HEK293 (cell line): Measurements from ENCODE around the gene C8A.

Experiments used
- CTCF ChIA-PET: fragments of 350-600 bp; formaldehyde crosslinking; extraction: SDS; loops from one replicate; lab custom pipeline; 2021; ENCODE audit warnings: antibody characterized with exemption; lab: Yijun Ruan, JAX
- POLR2A ChIA-PET: fragments of 300-600 bp; formaldehyde crosslinking; extraction: SDS; loops from one replicate; lab custom pipeline; 2020; ENCODE audit warnings: antibody characterized with exemption, inconsistent platforms; lab: Yijun Ruan, JAX
- H3K27ac ChIP-seq: fragments of 200-500 bp; sonication (Bioruptor generic); 2 replicates; pipeline ENCODE4 v1.5.1; 2014; ENCODE audit warnings: low read depth, low read length, control low read depth, inconsistent platforms; ENCODE audit errors: extremely low read depth
- H3K36me3 ChIP-seq, 2 experiments: fragments of 200-500 bp in 1 of 2; sonication (Bioruptor generic) in 1 of 2; 1 replicate in 1 of 2; 2 replicates in 1 of 2; pipeline ENCODE4 v1.5.1; 2014 to 2017; ENCODE audit warnings: inconsistent platforms in 2 of 2, low read length in 2 of 2; ENCODE audit not compliant: control insufficient read depth in 2 of 2, insufficient read depth in 1 of 2
- H3K4me1 ChIP-seq: fragments of 200-500 bp; sonication (Bioruptor generic); 2 replicates; pipeline ENCODE4 v1.5.1; 2014; ENCODE audit warnings: mild to moderate bottlenecking, low read length, inconsistent platforms; ENCODE audit not compliant: control insufficient read depth, insufficient read depth
- H3K4me3 ChIP-seq: 2 replicates; pipeline ENCODE4 v1.5.1; 2011; ENCODE audit warnings: low read depth, mild to moderate bottlenecking, control low read depth, low read length, moderate library complexity
- H3K9me3 ChIP-seq: fragments of 200-500 bp; sonication (Bioruptor generic); 2 replicates; pipeline ENCODE4 v1.5.1; 2014; ENCODE audit warnings: low read depth, low read length, inconsistent platforms; ENCODE audit not compliant: control insufficient read depth, insufficient read depth
- GFI1B ChIP-seq: fragments of 450-650 bp; formaldehyde crosslinking; IDR thresholded peaks from 2 replicates; pipeline ENCODE4 v1.5.1; 2016; ENCODE audit warnings: missing biosample characterization, missing genetic modification characterization
- KLF1 ChIP-seq: fragments of 450-650 bp; formaldehyde crosslinking; IDR thresholded peaks from 2 replicates; pipeline ENCODE4 v1.5.1; 2016; ENCODE audit warnings: missing biosample characterization, missing genetic modification characterization
- KLF7 ChIP-seq: fragments of 450-650 bp; formaldehyde crosslinking; IDR thresholded peaks from 2 replicates; pipeline ENCODE4 v1.5.1; 2016; ENCODE audit warnings: missing biosample characterization, missing genetic modification characterization, borderline replicate concordance
- REPIN1 ChIP-seq: fragments of 450-650 bp; formaldehyde crosslinking; IDR thresholded peaks from 2 replicates; pipeline ENCODE4 v1.5.1; 2017; ENCODE audit warnings: missing biosample characterization, missing genetic modification characterization, low read depth
- REST ChIP-seq: fragments of 450-650 bp; formaldehyde crosslinking; IDR thresholded peaks from 2 replicates; pipeline ENCODE4 v1.5.1; 2016; ENCODE audit warnings: missing biosample characterization, missing genetic modification characterization
- SETDB1 ChIP-seq: IDR thresholded peaks from one replicate; pipeline ENCODE4 v1.6.1; 2017; ENCODE audit warnings: mild to moderate bottlenecking, low read length, moderate library complexity, mixed read lengths; ENCODE audit not compliant: insufficient read length
- YY1 ChIP-seq: fragments of 450-650 bp; formaldehyde crosslinking; IDR thresholded peaks from 2 replicates; pipeline ENCODE4 v1.5.1; 2018; ENCODE audit warnings: missing biosample characterization, missing genetic modification characterization
- ZBTB17 ChIP-seq: fragments of 450-650 bp; formaldehyde crosslinking; IDR thresholded peaks from 2 replicates; pipeline ENCODE4 v1.5.1; 2016; ENCODE audit warnings: missing biosample characterization, missing genetic modification characterization
- ZBTB8A ChIP-seq: fragments of 450-650 bp; formaldehyde crosslinking; IDR thresholded peaks from 2 replicates; pipeline ENCODE4 v1.5.1; 2016; ENCODE audit warnings: missing biosample characterization, missing genetic modification characterization
- ZNF155 ChIP-seq: fragments of 450-650 bp; formaldehyde crosslinking; IDR thresholded peaks from 2 replicates; pipeline ENCODE4 v1.5.1; 2016; ENCODE audit warnings: missing biosample characterization, missing genetic modification characterization
- ZNF174 ChIP-seq: fragments of 450-650 bp; formaldehyde crosslinking; IDR thresholded peaks from 2 replicates; pipeline ENCODE4 v1.5.0; 2017; ENCODE audit warnings: missing biosample characterization, mild to moderate bottlenecking, missing genetic modification characterization
- ZNF239 ChIP-seq: fragments of 450-650 bp; formaldehyde crosslinking; IDR thresholded peaks from 2 replicates; pipeline ENCODE4 v1.5.1; 2016; ENCODE audit warnings: missing biosample characterization, missing genetic modification characterization
- ZNF354C ChIP-seq: fragments of 450-650 bp; formaldehyde crosslinking; IDR thresholded peaks from 2 replicates; pipeline ENCODE4 v1.5.1; 2016; ENCODE audit warnings: missing biosample characterization, missing genetic modification characterization, low read depth, borderline replicate concordance
- ZNF37A ChIP-seq: fragments of 450-650 bp; IDR thresholded peaks from 2 replicates; pipeline ENCODE4 v1.5.1; 2018; ENCODE audit warnings: missing biosample characterization, missing genetic modification characterization
- ZNF416 ChIP-seq: fragments of 450-650 bp; formaldehyde crosslinking; IDR thresholded peaks from 2 replicates; pipeline ENCODE4 v1.5.1; 2016; ENCODE audit warnings: missing biosample characterization, missing genetic modification characterization
- ZNF600 ChIP-seq: fragments of 450-650 bp; formaldehyde crosslinking; IDR thresholded peaks from 2 replicates; pipeline ENCODE4 v1.5.1; 2016; ENCODE audit warnings: missing biosample characterization, missing genetic modification characterization
- ZNF664 ChIP-seq: fragments of 450-650 bp; formaldehyde crosslinking; IDR thresholded peaks from 2 replicates; pipeline ENCODE4 v1.5.1; 2016; ENCODE audit warnings: missing biosample characterization, missing genetic modification characterization
- ZNF777 ChIP-seq: fragments of 450-650 bp; formaldehyde crosslinking; IDR thresholded peaks from 2 replicates; pipeline ENCODE4 v1.5.1; 2017; ENCODE audit warnings: missing biosample characterization, missing genetic modification characterization, borderline replicate concordance
- ZSCAN30 ChIP-seq: fragments of 450-650 bp; IDR thresholded peaks from 2 replicates; pipeline ENCODE4 v1.5.1; 2018; ENCODE audit warnings: missing biosample characterization, mild to moderate bottlenecking, missing genetic modification characterization, moderate library complexity
- TF ChIP-seq, protein P1 (sequence below): fragments of 450-650 bp; formaldehyde crosslinking; IDR thresholded peaks from 2 replicates; pipeline ENCODE4 v1.5.1; 2017; ENCODE audit warnings: missing biosample characterization, missing genetic modification characterization
- TF ChIP-seq, protein P2 (sequence below): fragments of 450-650 bp; IDR thresholded peaks from 2 replicates; pipeline ENCODE4 v1.5.1; 2018; ENCODE audit warnings: missing biosample characterization, mild to moderate bottlenecking, missing genetic modification characterization

C8A gene

GRCh38 chr1:56814205-56814604 lies 40.4 kb upstream of the C8A start:
- Histone ChIP-seq H3K9me3 (no peaks in the 10 kb centered on the region), H3K4me1 (no peaks in the 10 kb centered on the region), H3K4me3 (no peak overlapping the region), H3K27ac (no peak overlapping the region), H3K36me3 (no peaks in the 10 kb centered on the region)
- POLR2A ChIA-PET = no interaction called here
- no peak for TF ChIP-seq ZNF664 (tag by site-specific recombination)
- peak; percentile 54 for TF ChIP-seq SETDB1
- CTCF ChIA-PET = no interaction called here

DNA sequence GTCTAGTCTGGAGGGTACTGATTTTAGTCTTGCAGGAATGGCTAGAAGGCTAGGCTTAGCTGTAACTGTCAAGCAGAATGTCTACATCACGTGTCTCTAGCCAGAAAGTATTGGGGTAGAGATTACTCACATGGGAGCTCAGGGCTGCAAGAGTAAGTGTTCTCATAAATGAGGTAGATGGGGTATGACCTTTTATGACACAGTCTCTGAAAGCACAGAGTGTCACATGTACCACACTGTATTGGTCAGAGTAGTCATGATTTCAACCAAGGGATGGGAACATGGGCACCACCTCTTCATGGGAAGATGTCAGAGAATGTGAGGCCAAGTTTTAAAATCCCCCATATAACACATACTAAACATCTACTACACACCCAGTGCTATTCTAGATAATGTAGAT lies 38.3 kb upstream of the C8A start:
- H3K9me3 ChIP-seq = no peaks in the 10 kb centered on the region
- no peaks in the 10 kb centered on the region for H3K36me3 ChIP-seq
- ChIA-PET POLR2A (no interaction called here), CTCF (interaction anchor here (0.5 to 1.2 kb wide), 2 partner anchors 107 to 236 kb away, joined by 4 read pairs; no protein-coding TSS in a partner anchor)
- no peak overlapping the region for H3K4me3 ChIP-seq
- no peaks in the 10 kb centered on the region for H3K4me1 ChIP-seq
- TF ChIP-seq ZNF37A (tag by site-specific recombination) = no peak
- no peak for TF ChIP-seq GFI1B (tag by site-specific recombination)
- TF ChIP-seq KLF1 (tag by site-specific recombination) = no peak
- TF ChIP-seq ZNF239 (tag by site-specific recombination) = no peak
- TF ChIP-seq ZSCAN30 (tag by site-specific recombination) = no peak
- no peak for TF ChIP-seq REPIN1 (tag by site-specific recombination)
- no peak for TF ChIP-seq YY1
- no peak for TF ChIP-seq ZBTB8A (tag by site-specific recombination)
- no peak for TF ChIP-seq KLF7 (tag by site-specific recombination)
- TF ChIP-seq ZNF155 (tag by site-specific recombination) = no peak
- TF ChIP-seq REST (tag by site-specific recombination) = no peak
- H3K27ac ChIP-seq = no peak overlapping the region

DNA sequence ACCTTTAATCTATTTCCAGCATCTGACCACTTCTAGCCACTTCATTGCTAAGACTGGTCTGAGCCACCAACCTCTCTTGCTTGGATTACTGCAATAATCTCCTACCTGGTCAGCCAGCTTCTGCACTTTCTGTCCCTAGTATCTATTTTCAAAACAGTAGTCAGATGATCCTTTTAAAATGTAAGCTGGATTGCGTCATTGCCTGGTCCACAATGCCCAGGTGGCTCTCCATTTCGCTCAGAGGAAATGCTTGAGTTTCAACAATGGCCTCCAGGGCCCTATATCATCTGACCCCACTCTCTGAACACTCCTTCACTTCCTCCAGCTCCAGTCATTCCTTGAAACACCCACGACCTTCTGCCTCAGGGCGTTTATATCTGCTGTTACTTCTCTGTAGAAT lies 37.7 kb upstream of the C8A start:
- Histone ChIP-seq H3K9me3 (no peaks in the 10 kb centered on the region), H3K4me3 (no peak overlapping the region), H3K27ac (no peak overlapping the region), H3K4me1 (no peaks in the 10 kb centered on the region), H3K36me3 (no peaks in the 10 kb centered on the region)
- ChIA-PET POLR2A (interaction anchor here (1.0 kb wide), 1 partner anchor 16 kb away, joined by 3 read pairs; no protein-coding TSS in a partner anchor), CTCF (interaction anchor here (1.2 kb wide), 1 partner anchor 108 kb away, joined by 4 read pairs; no protein-coding TSS in a partner anchor)
- TF ChIP-seq ZNF777 (tag by site-specific recombination) (no peak), ZNF416 (tag by site-specific recombination) (no peak), ZNF600 (tag by site-specific recombination) (no peak), ZNF174 (tag by site-specific recombination) (no peak), ZBTB17 (tag by site-specific recombination) (no peak), ZNF354C (tag by site-specific recombination) (no peak)
- TF ChIP-seq, protein P1, sequence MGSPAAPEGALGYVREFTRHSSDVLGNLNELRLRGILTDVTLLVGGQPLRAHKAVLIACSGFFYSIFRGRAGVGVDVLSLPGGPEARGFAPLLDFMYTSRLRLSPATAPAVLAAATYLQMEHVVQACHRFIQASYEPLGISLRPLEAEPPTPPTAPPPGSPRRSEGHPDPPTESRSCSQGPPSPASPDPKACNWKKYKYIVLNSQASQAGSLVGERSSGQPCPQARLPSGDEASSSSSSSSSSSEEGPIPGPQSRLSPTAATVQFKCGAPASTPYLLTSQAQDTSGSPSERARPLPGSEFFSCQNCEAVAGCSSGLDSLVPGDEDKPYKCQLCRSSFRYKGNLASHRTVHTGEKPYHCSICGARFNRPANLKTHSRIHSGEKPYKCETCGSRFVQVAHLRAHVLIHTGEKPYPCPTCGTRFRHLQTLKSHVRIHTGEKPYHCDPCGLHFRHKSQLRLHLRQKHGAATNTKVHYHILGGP (tag by site-specific recombination) = no peak
- TF ChIP-seq, protein P2, sequence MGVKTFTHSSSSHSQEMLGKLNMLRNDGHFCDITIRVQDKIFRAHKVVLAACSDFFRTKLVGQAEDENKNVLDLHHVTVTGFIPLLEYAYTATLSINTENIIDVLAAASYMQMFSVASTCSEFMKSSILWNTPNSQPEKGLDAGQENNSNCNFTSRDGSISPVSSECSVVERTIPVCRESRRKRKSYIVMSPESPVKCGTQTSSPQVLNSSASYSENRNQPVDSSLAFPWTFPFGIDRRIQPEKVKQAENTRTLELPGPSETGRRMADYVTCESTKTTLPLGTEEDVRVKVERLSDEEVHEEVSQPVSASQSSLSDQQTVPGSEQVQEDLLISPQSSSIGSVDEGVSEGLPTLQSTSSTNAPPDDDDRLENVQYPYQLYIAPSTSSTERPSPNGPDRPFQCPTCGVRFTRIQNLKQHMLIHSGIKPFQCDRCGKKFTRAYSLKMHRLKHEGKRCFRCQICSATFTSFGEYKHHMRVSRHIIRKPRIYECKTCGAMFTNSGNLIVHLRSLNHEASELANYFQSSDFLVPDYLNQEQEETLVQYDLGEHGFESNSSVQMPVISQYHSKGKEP = no peak
